GM12891 (cell line): ENCODE results near the gene VPS18. TPM values are rescaled to one million over a fixed set of nuclear protein-coding genes. Genes with fewer than 3 reads are reported as not detected.

Source experiments
- DNase-seq: peaks from one replicate; pipeline ENCODE4 v3.0.0; 2011; ENCODE audit warnings: low spot score; ENCODE audit not compliant: insufficient read length
- FAIRE-seq: peaks from 2 replicates; lab custom pipeline; 2011; peaks lifted over from hg19 to GRCh38; lab: Jason Lieb, UNC
- PAX5 ChIP-seq: IDR thresholded peaks from 2 replicates; pipeline ENCODE4 v1.6.1; 2011; ENCODE audit warnings: low read length, moderate library complexity, mild to moderate bottlenecking; ENCODE audit not compliant: insufficient read depth, severe bottlenecking
- POLR2A ChIP-seq: IDR thresholded peaks from 2 replicates; pipeline ENCODE4 v1.6.1; 2011; ENCODE audit warnings: low read depth, low read length, control low read depth
- POLR2AphosphoS5 ChIP-seq: IDR thresholded peaks from 2 replicates; pipeline ENCODE4 v1.6.1; 2011; ENCODE audit warnings: low read depth, low read length, control low read depth
- POU2F2 ChIP-seq: IDR thresholded peaks from 2 replicates; pipeline ENCODE4 v1.6.1; 2011; ENCODE audit warnings: low read depth, mild to moderate bottlenecking, control low read depth, low read length, moderate library complexity
- SPI1 ChIP-seq: IDR thresholded peaks from 2 replicates; pipeline ENCODE4 v1.6.1; 2011; ENCODE audit warnings: low read depth, low read length, control low read depth
- TAF1 ChIP-seq: IDR thresholded peaks from 2 replicates; pipeline ENCODE4 v1.6.1; 2011; ENCODE audit warnings: low read depth, low read length, control low read depth
- polyA plus RNA-seq: library from polyadenylated mRNA; unstranded; fragments of >200 nt; gene quantifications from one replicate; pipeline ENCODE4 v1.2.1, GENCODE V29; 2012; ENCODE audit warnings: low read depth, missing spikeins, inconsistent platforms; ENCODE audit not compliant: missing spikeins

Gene VPS18, protein sequence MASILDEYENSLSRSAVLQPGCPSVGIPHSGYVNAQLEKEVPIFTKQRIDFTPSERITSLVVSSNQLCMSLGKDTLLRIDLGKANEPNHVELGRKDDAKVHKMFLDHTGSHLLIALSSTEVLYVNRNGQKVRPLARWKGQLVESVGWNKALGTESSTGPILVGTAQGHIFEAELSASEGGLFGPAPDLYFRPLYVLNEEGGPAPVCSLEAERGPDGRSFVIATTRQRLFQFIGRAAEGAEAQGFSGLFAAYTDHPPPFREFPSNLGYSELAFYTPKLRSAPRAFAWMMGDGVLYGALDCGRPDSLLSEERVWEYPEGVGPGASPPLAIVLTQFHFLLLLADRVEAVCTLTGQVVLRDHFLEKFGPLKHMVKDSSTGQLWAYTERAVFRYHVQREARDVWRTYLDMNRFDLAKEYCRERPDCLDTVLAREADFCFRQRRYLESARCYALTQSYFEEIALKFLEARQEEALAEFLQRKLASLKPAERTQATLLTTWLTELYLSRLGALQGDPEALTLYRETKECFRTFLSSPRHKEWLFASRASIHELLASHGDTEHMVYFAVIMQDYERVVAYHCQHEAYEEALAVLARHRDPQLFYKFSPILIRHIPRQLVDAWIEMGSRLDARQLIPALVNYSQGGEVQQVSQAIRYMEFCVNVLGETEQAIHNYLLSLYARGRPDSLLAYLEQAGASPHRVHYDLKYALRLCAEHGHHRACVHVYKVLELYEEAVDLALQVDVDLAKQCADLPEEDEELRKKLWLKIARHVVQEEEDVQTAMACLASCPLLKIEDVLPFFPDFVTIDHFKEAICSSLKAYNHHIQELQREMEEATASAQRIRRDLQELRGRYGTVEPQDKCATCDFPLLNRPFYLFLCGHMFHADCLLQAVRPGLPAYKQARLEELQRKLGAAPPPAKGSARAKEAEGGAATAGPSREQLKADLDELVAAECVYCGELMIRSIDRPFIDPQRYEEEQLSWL
- polyA plus RNA-seq, result 7.8 TPM

DNA sequence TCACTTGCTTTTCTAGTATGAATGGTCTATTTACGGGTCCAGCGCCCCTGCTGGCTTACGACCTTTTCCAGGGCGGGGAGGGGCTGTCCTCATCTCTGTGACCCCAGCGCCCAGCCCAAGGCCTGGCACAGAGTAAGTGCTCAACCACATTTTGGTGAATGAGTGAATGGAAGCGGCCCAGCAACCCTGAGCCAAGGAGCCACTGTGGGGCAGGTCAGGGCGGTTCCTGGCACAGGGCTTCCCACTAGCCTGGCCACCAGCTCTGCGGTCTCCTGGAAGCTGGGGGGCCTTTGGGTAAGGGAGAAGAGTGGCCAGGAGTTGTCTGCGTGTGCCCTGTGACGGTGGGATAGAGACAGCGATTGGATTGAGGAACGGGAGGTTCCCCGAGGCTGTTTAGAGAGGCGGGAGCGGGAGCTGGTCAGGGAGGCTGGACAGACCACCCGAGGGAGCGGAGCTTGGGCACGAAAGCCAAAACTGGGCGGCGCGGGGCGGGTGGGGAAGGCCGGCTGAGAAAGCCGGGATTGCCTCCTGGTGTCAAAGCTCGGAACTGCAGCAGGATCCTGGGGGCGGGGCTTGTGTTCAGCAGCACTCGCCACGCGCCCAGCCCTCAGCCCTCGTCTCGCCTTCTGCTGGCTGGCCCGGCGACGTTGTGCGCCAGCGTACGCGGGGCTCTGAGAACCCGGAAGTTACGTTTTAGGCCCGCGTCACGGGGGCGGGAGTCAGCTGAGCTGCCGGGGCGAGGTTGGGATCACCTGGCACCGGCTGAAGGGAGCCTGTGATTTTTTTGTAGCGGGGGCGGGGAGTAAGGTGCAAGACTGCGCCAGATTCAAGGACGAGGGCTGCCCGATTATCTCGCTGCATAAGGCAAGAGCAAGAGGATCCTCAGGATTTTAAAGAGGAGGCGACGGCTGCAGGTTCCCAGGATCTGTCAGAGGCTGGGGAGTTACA, at the start of gene VPS18:
Gene VPS18 (plus strand): TSS at position 718 of the 948 bp plus-strand sequence. CDS start 319 bp downstream, outside the sequence.
- DNase-seq (peak; percentile 93), FAIRE-seq (peak; percentile 98)
- TF ChIP-seq POU2F2 (no peak), PAX5 (no peak), POLR2A (peak; percentile 41; the same call in 1 of the 2 replicates), SPI1 (0 out of 2 replicates have a peak, but pooled peaks have one; percentile 1), POLR2AphosphoS5 (no peak), TAF1 (peak; percentile 70; the same call in 1 of the 2 replicates)

DNA sequence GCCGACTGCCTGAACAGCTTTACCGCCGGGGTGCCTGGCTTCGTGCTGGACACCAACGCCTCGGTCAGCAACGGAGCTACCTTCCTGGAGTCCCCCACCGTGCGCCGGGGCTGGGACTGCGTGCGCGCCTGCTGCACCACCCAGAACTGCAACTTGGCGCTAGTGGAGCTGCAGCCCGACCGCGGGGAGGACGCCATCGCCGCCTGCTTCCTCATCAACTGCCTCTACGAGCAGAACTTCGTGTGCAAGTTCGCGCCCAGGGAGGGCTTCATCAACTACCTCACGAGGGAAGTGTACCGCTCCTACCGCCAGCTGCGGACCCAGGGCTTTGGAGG, 49.6 kb upstream of the VPS18 start:
- no peak for TF ChIP-seq TAF1
- TF ChIP-seq POLR2AphosphoS5, result no peak
- TF ChIP-seq POLR2A, result no peak
- no peak for TF ChIP-seq SPI1
- TF ChIP-seq POU2F2, result no peak
- no peak for TF ChIP-seq PAX5
- DNase-seq (peak; percentile 54), FAIRE-seq (peak; percentile 88)

DNA sequence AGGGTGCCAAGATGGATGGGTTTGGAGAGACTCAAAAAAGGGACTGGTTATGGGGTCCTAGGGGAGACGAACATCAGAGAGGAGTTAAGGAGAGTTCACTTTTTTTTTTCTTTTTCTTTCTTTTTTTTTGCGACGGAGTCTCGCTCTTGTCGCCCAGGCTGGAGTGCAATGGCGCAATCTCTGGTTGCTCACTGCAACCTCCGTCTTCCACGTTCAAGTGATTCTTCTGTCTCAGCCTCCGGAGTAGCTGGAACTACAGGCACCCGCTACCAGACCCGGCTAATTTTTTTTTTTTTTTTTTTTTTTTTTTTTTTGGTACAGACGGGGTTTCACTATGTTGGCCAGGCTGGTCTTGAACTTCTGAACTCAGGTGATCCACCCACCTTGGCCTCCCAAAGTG, 49.2 kb upstream of the VPS18 start:
- TF ChIP-seq TAF1, result no peak
- TF ChIP-seq SPI1, result no peak
- no peak for TF ChIP-seq POLR2A
- TF ChIP-seq POLR2AphosphoS5, result no peak
- TF ChIP-seq PAX5, result no peak
- no peak for TF ChIP-seq POU2F2
- no peak for DNase-seq

DNA sequence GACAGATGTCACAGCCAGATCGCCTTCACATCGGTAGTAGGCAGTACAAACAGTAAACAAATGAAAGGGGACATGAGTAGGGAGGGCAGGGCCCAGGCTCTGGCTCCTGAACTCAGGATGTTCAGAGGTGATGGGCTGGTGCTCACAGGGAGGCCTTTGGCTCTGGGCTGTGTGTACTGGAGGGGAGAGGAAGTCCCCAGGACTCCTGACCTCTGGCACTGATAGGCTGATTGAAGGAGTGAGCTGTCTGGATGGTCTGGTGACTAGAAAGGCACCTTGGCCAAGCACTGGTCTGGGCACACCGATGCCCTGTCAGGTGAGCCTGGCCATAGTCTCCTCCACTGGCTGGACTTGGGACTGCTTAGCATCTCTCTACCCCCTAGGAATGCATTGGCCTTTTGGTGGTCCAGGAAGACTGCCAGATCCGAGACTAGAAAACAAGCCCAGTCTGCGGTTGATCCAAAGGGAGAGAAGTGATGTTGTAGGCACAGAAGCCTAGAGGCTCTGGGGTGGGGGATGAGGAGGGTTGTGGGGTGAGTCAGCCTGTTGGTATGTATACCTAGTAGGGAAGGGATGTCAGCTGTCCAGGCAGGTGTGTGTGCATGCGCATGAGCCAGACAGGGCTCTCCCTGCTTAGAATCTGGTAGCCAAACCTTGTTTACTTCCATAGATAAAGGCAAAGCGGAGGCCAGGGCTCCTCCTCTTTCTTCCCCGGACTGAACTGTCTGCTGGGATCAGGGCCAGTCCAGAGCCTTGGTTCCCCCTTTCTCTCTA, 48.6 kb upstream of the VPS18 start:
- FAIRE-seq (no peak), DNase-seq (no peak)
- no peak for TF ChIP-seq POLR2A
- no peak for TF ChIP-seq PAX5
- 0 out of 2 replicates have a peak, but pooled peaks have one; percentile 17 for TF ChIP-seq SPI1

More for the DNA sequence above, 49.2 kb upstream of the VPS18 start:
- FAIRE-seq, result no peak

DNA sequence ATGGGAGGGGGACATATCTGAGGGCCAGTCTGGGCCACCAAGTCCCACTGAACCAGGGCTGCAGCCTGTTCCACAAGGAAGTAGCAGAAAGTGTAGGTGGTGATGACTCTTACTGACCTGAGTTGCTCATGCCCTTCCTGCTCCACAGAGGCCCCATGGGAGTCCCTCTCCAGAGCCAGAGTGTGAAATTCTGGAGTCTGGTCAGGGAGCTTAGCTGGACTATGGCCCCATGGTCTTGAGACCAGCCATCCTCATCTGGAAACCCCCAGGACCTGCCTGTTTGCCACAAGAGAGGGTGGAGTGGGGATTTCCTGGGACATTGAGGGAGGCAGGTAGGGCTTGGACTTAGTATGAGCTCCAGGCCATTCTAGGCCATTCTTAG, 47.4 kb upstream of the VPS18 start:
- FAIRE-seq (no peak), DNase-seq (no peak)
- TF ChIP-seq PAX5, result no peak
- TF ChIP-seq POLR2A, result no peak
- TF ChIP-seq POLR2AphosphoS5, result no peak
- no peak for TF ChIP-seq TAF1
- no peak for TF ChIP-seq POU2F2
- TF ChIP-seq SPI1, result no peak

DNA sequence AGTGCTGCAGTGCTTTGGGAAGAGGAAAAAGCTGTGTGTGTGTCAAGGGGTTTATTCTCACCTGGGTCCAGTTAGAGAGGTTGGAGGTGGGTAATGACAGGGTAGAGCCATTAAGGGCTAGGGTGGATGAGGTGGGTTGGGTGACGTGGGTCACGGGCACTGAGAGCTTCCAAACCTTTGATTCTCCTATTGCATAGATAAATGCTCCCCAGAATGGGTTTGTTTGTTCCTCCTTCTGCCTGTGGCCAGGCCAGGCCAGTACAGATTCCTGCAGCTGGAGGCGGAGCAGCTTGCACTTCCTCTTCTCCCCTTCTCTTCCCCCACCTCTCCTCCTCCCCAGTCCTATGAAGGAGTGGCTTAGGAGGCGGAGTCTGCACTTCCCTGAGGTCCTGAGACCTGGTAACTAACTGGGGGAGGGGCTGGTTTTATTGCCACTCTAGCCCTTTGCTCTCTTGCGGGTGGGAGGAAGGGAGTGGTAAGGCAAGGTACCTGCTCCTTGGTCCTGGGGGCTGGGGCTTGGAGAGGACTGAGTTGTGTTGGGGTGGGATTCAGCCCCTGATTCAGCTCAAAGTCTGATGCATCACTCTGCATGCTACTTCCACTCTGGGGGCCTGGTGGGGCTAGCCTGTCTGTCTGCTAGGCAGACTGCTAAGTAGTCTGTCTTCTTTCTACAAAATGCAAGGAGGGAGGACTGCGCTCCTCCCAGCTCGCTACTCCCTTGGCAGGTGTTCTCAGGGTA, 46.9 kb upstream of the VPS18 start:
- TF ChIP-seq SPI1 (peak; percentile 96), TAF1 (0 out of 2 replicates have a peak, but pooled peaks have one; percentile 7), POLR2A (no peak), PAX5 (no peak), POU2F2 (no peak), POLR2AphosphoS5 (no peak)
- FAIRE-seq, result peak; percentile 92
- peak; percentile 62 for DNase-seq

DNA sequence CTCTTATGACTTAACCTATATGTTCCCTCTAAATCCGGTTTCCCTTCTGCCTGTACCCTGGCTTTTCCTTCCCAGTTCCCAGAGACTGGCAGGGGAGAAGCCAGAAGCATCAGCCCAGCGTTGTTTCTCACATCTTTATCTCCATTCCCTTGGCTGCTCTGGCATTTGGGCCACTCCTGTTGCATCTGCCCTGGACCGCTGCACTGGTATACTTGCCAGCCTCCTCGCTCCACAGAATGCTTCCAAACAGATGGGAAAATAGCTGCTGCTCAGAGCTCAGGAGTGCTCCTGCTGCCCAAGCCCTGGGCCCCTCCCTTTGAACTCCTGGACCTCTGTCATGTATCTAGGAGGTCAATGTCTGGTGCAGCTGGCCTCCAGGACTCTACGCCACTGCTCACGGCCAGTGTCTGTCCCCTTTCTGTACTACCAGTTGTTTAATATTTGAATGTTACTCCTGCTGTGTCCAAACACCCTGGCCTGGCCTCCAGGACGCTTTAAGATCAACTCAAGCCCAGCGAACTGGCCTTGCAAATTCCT, 43.6 kb upstream of the VPS18 start:
- no peak for FAIRE-seq
- no peak for DNase-seq
- TF ChIP-seq POLR2A, result no peak
